ENCODE data around the gene MLLT10.

MLLT10 gene

DNA sequence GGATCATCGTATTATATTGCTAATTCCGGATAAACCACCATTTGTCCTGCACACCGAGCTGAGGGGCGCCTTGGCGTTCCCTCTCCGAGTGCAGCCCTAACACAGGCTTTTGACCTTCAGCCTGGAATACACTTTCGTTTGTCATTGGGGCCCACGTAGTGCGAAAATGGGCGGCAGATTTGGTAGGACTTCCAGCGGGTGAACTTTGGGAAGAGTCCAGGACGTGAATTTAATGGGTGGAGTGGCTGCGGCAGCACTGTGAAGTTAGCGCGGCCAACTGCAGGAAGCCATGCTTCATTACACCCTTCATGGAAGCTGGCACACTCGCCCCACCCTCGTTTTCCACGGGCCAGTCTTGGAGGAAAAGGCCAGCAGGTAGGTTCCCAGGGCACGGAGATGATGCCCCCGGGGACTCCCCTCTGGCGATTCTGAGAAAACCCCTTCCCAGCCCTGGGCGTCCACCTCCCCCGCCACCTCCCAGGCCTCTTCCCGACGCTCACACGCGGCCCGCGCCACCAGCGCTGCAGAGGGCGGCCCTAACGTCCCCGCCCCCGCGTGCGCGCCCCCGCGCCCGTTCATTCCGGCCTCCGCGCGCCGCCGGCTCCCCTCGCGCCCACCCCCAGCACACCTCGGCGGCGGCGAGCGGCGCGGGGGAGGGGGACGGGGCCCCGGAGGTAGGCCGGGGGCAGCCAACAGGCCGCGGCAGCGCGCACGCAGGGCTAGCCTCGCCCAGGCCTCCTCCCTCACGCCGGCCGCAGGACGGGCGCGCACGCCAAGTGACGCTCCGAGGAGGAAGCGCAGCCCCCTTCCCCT lies at the start of gene MLLT10:
MLLT10 (plus strand) TSS at position 766 of the 813 bp plus-strand sequence. CDS start 413 bp downstream, outside the sequence.
- DNase-seq (ENCODE audit: low spot score): peak; percentile 95

DNA sequence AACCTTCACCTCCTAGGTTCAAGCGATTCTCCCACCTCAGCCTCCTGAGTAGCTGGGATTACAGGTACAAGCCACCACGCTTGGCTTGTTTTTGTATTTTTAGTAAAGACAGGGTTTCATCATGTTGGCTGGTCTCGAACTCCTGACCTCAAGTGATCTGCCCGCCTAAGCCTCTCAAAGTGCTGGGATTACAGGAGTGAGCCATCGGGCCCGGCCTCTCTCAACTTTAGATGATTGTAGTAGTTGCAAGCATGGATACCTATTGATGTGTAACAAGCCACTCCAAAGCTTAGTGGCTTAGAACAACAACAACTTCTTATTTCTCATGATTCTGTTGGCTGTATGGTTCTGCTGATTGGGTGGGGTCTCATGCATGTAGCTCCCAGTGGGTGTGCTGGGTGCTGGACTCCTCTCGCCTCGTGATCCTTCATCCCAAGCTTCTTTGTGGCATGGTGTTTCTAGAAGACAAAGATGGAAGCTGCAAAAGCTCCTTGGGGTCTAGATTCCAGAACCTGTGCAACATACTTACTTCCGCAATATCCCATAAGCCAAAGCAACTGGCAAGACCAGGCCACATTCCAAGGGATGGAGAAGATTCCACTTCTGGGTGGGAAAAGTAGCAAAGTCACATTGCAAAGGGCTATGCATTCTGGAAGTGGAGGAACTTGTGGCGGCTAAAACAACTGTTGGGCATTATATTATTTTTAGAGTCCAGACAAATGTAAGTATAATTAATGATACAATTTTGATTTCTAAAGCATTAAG lies 46.4 kb upstream of the MLLT10 start:
- DNase-seq (ENCODE audit: low spot score): no peak

DNA sequence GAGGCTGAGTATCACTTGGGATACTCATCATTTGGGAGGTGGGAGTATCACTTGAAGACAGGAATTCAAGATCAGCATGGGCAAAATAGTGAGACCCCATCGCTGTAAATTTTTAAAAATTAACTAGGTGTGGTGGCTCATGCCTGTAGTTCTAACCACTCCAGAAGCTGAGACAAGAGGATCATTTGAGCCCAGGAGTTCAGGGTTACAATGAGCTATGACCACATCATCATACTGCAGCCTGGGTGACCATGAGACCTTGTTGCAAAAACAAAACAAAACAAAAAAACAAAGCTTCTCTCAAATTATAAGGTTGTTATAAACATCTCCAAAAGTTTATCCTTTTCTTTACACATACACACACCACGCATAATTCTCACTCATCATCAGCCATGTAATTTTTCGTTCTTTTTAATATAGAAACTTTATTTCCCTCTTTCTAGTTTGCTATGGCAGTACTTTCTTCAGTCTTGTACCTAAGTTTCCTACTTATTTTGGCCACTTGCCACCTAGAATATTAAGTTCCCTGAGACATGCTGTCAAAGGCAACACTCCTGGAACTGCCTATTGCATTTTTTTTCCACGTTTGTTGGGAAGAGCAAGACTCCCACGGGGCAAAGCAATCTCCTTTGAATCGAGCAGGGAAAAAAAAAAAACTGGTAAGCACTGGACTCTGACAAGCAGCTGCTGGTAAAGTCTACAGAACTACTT lies 45.6 kb upstream of the MLLT10 start:
- no peak for DNase-seq (ENCODE audit: low spot score)

DNA sequence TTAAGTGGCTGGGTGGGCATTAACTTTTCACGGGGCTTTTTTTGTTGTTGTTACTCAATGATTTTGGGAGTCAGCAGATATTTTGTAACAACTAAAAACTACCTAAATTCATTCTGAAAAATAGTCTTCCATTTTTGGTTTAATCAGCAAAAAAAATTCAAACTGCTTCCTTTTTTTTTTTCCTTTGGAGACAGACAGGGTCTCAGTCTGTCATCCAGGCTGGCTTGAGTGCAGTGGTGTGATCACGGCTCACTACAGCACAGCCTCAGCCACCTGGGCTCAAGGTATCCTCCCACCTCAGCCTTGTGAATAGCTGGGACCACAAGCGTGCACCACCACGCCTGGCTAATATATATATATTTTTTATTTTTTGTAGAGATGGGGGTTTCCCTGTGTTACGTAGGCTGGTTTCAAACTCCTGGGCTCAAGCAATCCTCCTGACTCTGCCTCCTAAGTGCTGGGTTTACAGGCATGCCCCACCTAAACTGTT lies 45.0 kb upstream of the MLLT10 start:
- no peak for DNase-seq (ENCODE audit: low spot score)

DNA sequence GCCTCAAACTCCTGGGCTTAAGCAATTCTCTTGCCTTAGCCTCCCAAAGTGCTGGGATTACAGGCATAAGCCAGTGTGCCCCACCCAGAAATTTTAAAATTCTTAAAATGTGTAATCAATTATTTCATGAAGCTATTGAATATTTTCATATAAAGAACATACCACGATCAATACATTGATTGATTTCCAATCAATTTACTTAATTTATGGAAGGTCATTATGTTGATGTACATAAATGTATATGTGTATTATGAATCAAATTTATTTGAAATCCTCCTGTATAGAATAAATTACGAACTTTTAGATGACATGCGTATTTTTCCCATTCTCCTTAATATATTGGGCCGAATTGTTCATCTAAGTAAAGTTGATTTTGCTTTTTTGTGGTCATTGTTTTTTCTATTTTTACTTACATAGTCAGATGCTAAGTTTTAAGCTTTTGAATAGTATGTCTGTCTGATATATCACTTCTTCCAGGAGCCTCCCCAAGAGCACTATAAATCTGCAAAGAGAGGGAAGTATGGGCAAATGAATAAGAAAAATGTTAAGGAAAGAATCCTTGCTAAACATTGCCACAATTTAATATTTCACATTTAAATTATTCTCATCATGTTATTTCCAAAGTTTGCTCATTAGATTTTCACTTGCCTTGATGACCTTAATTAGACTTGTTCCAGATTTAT lies 43.9 kb upstream of the MLLT10 start:
- DNase-seq (ENCODE audit: low spot score): no peak

DNA sequence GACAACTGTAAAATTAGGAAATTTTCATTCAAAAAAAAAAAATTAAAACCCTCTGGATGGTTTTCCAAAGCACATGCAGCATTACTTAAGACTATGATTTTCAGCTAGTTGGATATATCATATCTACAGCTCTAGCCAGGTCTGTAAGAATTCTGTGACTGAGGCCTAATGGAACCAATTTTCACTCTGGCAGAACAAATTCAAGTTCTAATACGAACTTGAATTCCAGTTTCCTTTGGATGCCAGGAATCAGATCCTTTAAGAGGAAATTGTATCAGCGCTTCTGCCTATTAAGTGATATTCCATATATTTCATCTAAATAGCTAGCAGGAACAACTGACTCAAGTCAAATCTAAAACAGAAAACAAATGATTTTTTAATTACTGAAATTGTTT lies 43.3 kb upstream of the MLLT10 start:
- no peak for DNase-seq (ENCODE audit: low spot score)

DNA sequence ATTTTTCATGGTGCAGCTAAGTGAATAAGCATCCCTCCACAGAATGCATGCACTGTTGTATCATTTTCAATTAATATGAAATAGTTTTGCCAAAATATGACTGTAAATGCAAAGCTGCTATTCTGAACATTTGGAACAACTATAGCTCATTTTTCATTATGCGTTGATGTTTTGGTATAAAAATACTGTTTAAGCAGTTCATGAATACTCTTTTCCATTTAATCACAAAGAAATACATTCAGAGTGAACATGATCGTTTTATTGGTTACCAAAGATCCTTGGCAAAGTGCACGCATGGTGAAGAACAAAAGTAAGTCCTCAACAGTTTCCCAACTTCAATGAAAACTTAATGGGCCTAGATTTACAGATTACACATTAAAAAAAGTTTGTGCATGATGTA lies 41.6 kb upstream of the MLLT10 start:
- DNase-seq (ENCODE audit: low spot score): no peak

DNA sequence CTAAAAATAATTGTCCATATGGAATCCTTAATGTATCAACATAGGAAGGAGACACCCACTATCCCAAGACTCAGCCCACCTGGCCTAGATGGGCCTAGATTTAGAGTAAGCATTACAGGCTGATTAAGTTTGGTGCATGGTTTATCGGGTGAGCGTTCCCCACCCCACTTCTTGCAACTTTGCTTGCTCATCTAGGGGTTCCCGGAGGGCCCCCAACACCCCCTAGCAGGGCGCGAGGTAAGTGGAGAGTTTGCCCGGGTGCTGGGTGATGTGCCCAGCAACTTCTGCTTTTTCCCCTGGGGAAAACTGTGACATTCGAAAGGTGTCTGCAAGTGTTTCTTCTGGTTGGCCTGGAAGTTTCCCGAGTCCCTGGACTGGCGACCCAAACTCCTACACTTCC lies 40.2 kb upstream of the MLLT10 start:
- DNase-seq (ENCODE audit: low spot score): no peak

DNA sequence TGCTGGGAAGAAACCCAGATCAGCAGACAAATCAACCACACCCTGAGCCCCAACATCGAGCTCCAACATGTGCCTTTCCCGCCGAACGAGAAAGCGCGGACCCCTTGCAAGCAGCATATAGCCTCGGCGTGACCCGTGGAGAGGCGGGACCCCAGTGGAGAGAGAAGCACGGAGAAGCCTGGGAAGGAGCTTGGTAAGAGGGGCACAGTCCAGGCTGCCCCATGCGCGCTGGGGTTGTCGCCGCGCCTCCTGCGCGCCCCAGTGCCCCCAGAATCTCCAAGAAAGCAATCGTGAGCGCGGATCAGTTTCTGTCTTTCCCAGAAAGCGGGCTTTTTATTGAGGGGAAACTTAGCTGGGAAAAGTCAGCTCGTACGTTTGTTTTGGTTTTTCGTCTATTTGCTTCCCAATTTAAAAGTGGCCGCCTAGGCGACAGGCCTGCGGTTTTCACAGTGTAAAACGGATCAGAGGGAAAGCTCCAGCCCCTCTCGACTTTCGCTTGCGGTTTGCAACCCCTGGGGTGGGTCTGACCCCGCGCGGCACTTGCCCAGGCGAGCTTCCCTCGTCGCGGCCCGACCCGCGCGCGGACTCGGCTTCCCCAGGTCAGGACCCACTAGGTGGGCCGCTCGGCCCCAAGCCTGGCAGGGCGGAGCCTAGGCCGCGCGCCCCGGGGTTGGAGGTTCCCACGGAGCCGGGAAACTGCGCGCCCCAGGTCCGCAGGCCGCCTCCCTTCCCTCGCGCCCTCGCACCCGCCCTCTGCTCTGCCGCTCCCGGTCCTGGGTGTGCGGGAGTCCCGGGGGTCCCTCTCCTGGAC lies 39.6 kb upstream of the MLLT10 start:
- no peak for DNase-seq (ENCODE audit: low spot score)

DNA sequence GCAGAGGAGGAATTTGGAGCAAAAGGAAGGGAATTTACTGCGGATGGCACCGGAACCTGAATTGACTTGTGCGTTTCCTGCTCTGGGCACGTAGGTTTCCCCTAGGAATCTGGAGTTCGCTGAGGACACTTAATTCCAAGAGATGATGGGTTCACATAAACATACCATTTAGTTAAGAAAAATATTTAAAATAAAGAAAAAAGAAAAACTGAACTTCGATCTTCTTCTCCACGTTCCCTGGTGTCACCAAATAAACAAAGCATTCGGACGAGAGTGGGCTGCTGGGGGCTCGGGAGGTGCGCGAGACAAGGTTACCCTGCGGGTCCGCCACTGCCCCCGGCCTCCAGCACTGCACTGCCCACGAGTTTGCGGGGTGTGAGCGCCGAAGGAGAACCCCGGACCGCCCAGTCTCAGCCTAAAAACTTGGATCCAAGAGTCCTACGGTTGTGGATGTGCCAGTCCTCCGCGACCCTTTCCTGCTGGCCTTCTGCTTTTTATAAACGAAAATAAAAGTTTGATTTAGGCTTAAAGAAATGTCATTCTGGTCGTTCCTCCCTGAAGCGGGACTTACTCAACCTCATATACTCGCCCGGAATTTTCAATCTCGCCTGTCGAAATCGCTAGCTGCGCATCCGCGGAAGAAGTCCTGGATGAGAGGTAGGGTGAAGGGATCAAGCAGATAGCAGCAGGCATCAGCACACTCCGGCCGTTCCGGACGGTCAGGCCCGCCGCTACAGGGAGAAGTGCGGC lies 38.9 kb upstream of the MLLT10 start:
- DNase-seq (ENCODE audit: low spot score): peak; percentile 44

DNA sequence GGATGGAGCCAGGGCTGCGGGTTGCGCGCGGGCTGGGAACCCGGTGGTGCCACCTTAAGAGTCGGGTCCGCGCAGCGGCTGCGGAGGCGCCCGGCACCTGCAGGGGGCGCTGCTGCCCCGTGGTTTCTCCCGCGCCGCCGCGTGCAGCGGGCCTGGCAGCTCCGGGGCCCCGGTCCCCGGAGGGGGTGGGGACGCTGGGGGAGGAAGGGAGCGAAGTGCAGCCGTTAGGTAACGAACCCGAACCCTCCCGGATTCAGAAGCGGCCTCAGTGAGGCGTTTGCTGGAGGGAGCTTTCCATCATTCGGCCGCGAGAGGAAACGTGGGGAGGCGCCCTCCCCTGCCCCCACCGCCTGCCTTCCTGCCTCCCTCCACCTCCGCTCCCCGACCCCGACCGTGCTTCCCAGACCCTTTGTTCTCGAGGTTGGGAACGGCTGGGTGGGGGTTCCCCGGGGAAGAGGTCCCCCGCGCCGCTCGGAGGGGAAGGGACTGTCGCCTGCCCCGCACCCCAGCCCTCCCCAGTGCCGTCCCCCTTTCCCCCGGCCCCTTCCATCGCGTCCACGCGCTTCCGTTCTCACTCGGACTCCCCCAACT lies 38.2 kb upstream of the MLLT10 start:
- peak; percentile 98 for DNase-seq (ENCODE audit: low spot score)

DNA sequence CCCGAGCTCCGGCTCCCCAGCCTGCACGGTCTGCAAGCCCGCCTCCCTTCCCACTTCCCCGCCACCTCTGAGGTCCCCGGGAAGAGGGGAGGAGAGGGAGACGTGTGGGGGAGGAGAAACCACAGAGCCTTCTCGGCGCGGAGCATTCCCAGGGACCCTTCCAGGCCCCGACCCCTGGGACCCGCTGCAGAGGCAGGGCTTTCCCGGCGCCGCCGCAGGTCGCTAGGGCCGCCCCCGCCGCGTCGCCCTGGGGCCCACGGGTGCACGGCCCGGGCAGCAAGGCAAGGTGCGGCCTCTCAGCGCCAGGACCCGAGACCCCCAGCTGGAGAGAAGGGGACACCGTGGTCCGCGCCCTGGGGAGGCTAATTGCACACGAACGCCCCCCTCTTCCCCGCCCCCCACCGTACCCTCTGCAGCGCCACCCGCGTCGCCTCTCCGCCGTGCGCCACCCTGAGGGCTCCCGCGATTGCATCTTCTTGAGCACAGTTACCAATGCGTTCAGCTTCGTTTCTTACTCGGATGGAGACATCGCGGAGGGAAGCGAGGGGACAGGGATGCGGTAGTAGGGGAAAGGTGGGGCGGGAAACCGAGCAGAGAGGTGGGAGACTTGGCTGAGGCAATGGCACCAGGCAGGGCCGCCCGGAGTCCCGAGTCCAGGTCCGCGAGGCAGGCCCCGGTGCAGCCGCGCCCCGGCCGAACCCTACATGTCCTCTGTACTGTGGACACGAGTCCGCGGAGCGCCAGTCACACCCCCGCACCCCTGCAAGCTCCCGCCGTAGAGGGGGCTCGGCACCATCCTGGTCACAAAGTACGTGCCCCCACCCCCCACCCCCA lies 37.5 kb upstream of the MLLT10 start:
- DNase-seq (ENCODE audit: low spot score): peak; percentile 81

DNA sequence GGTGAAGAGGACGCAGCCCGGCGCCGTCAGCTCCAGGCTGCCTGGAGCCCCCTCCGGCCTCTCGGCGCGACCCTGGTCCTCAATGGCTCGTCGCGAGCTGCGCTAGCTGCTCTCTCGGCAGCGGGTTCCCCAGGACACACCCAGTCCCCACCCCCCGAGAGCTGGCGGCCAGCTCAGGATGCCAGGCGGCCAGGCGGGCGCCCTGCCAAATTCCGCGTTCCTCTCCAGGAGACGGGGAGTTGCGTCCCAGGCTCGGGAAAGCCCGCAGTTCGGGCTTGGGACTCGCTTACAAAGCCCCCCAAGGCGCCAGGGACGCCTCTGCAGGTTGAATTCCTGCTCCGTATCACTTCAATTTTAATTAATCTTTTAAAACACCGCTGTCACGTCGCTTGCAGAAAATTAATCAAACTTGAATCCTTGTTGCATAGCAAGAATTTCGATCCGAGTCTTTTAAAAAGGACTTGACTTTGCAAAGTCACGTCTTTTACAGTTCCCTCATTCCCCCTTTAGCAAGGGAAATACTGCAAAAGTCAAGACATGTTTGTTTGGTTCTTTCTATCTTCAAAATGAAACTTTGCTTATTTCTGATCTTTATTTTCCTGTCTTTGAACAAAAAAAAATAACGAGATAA lies 36.7 kb upstream of the MLLT10 start:
- peak; percentile 95 for DNase-seq (ENCODE audit: low spot score)

DNA sequence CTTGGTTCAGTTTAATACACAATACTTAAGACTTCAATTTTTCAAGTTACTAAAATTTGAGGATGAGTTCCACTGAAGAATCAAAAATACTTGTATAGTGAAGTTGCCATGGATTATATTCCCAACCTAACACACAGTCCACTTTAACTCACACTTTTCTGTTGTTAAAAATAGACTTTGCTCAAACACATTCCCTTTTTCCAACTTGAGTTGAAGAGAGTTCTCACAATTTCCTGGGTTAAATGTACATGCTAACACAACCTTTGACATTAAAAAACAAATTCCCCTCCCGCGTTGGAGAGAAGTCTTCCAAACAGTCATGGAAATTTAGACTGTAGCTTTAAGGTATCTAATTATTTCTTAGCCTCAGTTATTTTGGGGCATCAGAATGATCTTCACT lies 35.7 kb upstream of the MLLT10 start:
- DNase-seq (ENCODE audit: low spot score): no peak

DNA sequence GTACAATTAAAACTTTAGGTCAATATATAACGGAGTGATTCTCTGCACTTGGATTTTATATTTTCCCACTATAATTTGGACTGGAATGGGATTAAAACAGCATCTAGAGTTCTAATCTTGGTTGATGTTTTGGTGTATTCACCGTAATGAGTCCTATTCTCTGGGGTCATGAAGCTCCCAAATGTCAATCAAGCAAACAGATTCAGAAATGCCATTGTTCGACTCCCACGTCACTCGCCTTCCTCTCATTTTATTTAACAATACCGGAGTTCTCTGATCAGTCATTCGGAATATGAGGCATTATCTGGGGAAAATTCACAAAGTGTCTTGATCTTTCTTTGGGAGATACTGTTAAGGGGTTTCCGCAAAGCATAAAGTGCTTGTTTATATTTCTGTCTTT lies 35.0 kb upstream of the MLLT10 start:
- no peak for DNase-seq (ENCODE audit: low spot score)

DNA sequence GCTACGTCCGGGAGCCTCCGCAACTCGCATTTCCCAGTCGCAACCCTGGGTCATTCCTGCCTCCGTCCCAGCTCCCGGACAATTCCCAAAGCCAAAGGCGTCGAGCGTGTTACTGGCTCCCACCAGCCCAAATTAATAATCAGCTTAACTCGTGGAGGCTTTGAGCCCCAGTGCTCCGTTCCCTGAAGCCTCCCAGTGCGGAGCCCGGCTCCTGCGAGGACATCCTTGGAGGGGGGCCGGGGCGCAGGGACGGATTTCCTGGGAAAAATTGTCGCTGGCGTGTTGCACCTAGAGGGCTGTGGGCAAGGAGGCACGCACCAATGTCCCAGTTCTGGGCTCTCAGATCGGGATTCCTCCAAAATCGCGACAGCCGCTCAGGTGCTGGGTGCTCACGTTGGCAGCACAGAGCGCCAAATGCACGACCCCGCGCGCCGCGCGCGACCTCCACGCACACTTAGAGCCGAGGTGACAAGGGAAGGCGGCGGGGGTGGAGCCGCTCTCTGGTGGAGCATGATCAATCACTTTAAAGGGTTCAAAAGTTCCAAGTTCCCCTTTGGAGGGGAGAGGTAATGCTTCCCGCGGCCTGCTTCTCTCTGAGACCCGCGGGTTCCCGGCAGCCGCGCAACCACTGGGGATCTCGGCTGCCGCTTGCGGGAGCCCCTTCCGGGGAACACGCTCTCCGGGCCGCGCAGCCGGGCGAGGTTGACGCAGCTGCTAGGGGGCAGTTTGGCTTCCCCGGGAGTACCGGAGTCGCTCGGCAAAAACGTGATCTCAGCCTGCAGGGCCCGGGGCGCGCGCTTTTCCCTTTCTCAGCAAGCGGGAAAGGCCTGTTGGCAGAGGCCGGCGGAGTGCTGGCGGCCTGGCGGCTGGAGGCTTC lies 34.1 kb upstream of the MLLT10 start:
- DNase-seq (ENCODE audit: low spot score): no peak

DNA sequence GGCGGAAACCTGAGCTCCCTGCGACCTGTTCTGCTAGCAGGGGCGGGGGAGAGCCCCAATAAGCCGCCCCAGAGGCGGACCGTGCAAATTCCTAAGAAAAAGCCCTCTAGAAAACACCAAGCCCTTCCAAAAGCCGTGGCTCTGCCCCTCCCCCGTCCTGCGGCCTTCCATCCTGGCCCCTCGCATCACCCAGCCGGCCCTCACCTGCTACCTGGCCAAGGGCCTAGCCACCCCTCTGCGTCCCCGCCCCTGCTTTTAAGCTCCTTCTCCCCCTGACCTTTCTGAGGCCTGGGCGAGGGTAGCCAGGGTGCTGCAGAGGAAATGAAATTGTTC lies 33.5 kb upstream of the MLLT10 start:
- DNase-seq (ENCODE audit: low spot score): no peak

DNA sequence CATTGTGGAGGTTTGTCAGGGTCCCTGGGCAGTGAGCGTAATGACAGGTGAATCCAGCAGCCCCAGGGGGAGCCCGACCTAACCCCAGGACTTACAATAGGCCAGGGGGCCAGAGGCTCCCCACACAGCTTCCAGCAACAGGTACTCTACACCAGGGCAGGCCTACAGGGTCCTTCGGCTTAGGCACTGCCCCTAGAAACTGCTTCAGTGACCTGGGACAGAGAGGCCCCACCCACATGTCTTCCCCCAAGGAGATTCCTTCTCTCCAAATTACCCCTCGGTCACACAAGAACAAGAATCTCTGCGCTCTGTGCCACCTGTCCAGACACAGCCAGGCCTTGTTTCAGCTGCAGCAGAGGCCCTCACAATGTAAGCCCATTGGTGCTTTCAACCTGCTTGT lies 32.9 kb upstream of the MLLT10 start:
- DNase-seq (ENCODE audit: low spot score): no peak

Measured in D341Med (cell line).